SK-N-SH (cell line): ENCODE data around the gene IL1F10. TPM values are rescaled to one million over a fixed set of nuclear protein-coding genes. Genes with fewer than 3 reads are reported as not detected.

Experiments
- CTCF ChIA-PET: fragments of 300-600, 350-600 bp; formaldehyde crosslinking; extraction: SDS; loops from one replicate; lab custom pipeline; 2021; lab: Yijun Ruan, JAX
- POLR2A ChIA-PET: fragments of 350-600 bp; sonication (Branson Sonifier 250); formaldehyde crosslinking; extraction: SDS; loops from one replicate; lab custom pipeline; 2020; ENCODE audit warnings: antibody characterized with exemption, inconsistent platforms; lab: Yijun Ruan, JAX
- DNase-seq: peaks from one replicate; pipeline ENCODE4 v3.0.0; 2012
- H2AFZ ChIP-seq: fragments of 200-600 bp; sonication (generic); 2 replicates; pipeline ENCODE4 v1.8.1; 2016; ENCODE audit warnings: antibody characterized with exemption, mild to moderate bottlenecking, low read depth
- H3F3A ChIP-seq: fragments of 200-600 bp; sonication (generic); replicated peaks from 2 replicates; pipeline ENCODE3; 2016; ENCODE audit warnings: antibody characterized with exemption, mild to moderate bottlenecking; ENCODE audit not compliant: insufficient read depth
- H3K27ac ChIP-seq, 2 experiments: fragments of 200-500 bp in 1 of 2; fragments of 200-600 bp in 1 of 2; sonication (Bioruptor generic) in 1 of 2; sonication (generic), shearing (Covaris generic) in 1 of 2; 2 replicates each; pipeline versions ENCODE4 v1.5.1 to v1.6.1; 2014 to 2016; ENCODE audit warnings: low read depth in 2 of 2, inconsistent platforms in 1 of 2, low read length in 1 of 2, mild to moderate bottlenecking in 1 of 2, mixed read lengths in 1 of 2
- H3K27me3 ChIP-seq: fragments of 200-600 bp; sonication (generic), shearing (Covaris generic); 2 replicates; pipeline ENCODE4 v1.6.1; 2016; ENCODE audit warnings: mixed run types; ENCODE audit not compliant: insufficient read depth
- H3K36me3 ChIP-seq, 2 experiments: fragments of 200-500 bp in 1 of 2; fragments of 200-600 bp in 1 of 2; sonication (Bioruptor generic) in 1 of 2; sonication (generic) in 1 of 2; replicated peaks in 1 of 2; 2 replicates each; pipeline versions ENCODE3 to v1.5.1; 2014 to 2016; ENCODE audit warnings: low read length in 1 of 2, mild to moderate bottlenecking in 1 of 2; ENCODE audit not compliant: insufficient read depth in 2 of 2, control insufficient read depth in 1 of 2
- H3K4me1 ChIP-seq, 2 experiments: fragments of 200-500 bp in 1 of 2; fragments of 200-600 bp in 1 of 2; sonication (Bioruptor generic) in 1 of 2; sonication (generic), shearing (Covaris generic) in 1 of 2; 2 replicates each; pipeline versions ENCODE4 v1.5.1 to v1.6.1; 2014 to 2016; ENCODE audit warnings: low read depth in 1 of 2, low read length in 1 of 2, mixed run types in 1 of 2; ENCODE audit not compliant: insufficient read depth in 2 of 2, control insufficient read depth in 1 of 2
- H3K4me2 ChIP-seq: fragments of 200-600 bp; sonication (generic), shearing (Covaris generic); 2 replicates; pipeline ENCODE4 v1.6.1; 2017; ENCODE audit warnings: mixed run types
- H3K4me3 ChIP-seq, 2 experiments: fragments of 200-500 bp in 1 of 2; fragments of 200-600 bp in 1 of 2; sonication (Bioruptor generic) in 1 of 2; sonication (generic), shearing (Covaris generic) in 1 of 2; 2 replicates each; pipeline versions ENCODE4 v1.5.1 to v1.8.1; 2014 to 2016; ENCODE audit warnings: low read depth in 2 of 2, inconsistent platforms in 1 of 2, low read length in 1 of 2, mild to moderate bottlenecking in 1 of 2, mixed read lengths in 1 of 2, moderate library complexity in 1 of 2
- H3K79me2 ChIP-seq: fragments of 200-600 bp; sonication (generic); 2 replicates; pipeline ENCODE4 v1.8.1; 2017; ENCODE audit warnings: mild to moderate bottlenecking; ENCODE audit not compliant: insufficient read depth
- H3K9ac ChIP-seq: fragments of 200-600 bp; sonication (generic); 2 replicates; pipeline ENCODE4 v1.6.1; 2017; ENCODE audit warnings: mixed run types
- H3K9me2 ChIP-seq: fragments of 200-600 bp; sonication (generic); 2 replicates; pipeline ENCODE4 v1.6.1; 2017; ENCODE audit warnings: mixed run types
- H3K9me3 ChIP-seq: fragments of 200-600 bp; sonication (generic); 2 replicates; pipeline ENCODE4 v1.6.1; 2017; ENCODE audit warnings: mixed run types, mild to moderate bottlenecking, moderate library complexity
- H4K20me1 ChIP-seq: fragments of 200-600 bp; sonication (generic); 2 replicates; pipeline ENCODE4 v1.6.1; 2017; ENCODE audit warnings: mild to moderate bottlenecking, mixed run types; ENCODE audit not compliant: insufficient read depth
- CHD2 ChIP-seq: fragments of 150-350 bp; IDR thresholded peaks from 2 replicates; pipeline ENCODE4 v1.6.1; 2018; ENCODE audit warnings: low read length; ENCODE audit not compliant: partially characterized antibody
- ELF1 ChIP-seq: IDR thresholded peaks from 2 replicates; pipeline ENCODE4 v1.4.0; 2012
- FOSL2 ChIP-seq: IDR thresholded peaks from 2 replicates; pipeline ENCODE4 v1.4.0; 2012; ENCODE audit warnings: low read depth, mild to moderate bottlenecking, moderate library complexity, borderline replicate concordance
- FOXM1 ChIP-seq: IDR thresholded peaks from 2 replicates; pipeline ENCODE4 v1.4.0; 2012; ENCODE audit warnings: low read depth, mild to moderate bottlenecking
- JUND ChIP-seq: IDR thresholded peaks from 2 replicates; pipeline ENCODE4 v1.4.0; 2012
- MEF2A ChIP-seq: IDR thresholded peaks from 2 replicates; pipeline ENCODE4 v1.4.0; 2012; ENCODE audit warnings: low read depth, borderline replicate concordance
- NRF1 ChIP-seq: IDR thresholded peaks from 2 replicates; pipeline ENCODE4 v1.6.1; 2012; ENCODE audit warnings: low read depth, mild to moderate bottlenecking, low read length
- PBX3 ChIP-seq: IDR thresholded peaks from 2 replicates; pipeline ENCODE4; 2012
- RAD21 ChIP-seq: IDR thresholded peaks from 2 replicates; pipeline ENCODE4 v1.6.1; 2012; ENCODE audit warnings: mild to moderate bottlenecking, low read length
- REST ChIP-seq: IDR thresholded peaks from 2 replicates; pipeline ENCODE4 v1.6.1; 2012; ENCODE audit warnings: mild to moderate bottlenecking, low read depth, low read length, moderate library complexity
- RFX5 ChIP-seq: IDR thresholded peaks from 2 replicates; pipeline ENCODE4 v1.6.1; 2012; ENCODE audit warnings: mild to moderate bottlenecking, improper control_type of control experiment, low read length
- SMC3 ChIP-seq: IDR thresholded peaks from 2 replicates; pipeline ENCODE4 v1.6.1; 2012; ENCODE audit warnings: low read depth, low read length, improper control_type of control experiment
- TAF1 ChIP-seq: IDR thresholded peaks from 2 replicates; pipeline ENCODE4 v1.6.1; 2012; ENCODE audit warnings: low read depth, mild to moderate bottlenecking, low read length, moderate library complexity, borderline replicate concordance
- TEAD4 ChIP-seq: IDR thresholded peaks from 2 replicates; pipeline ENCODE4 v1.4.0; 2012; ENCODE audit warnings: mild to moderate bottlenecking, borderline replicate concordance; ENCODE audit not compliant: insufficient read depth
- USF1 ChIP-seq: IDR thresholded peaks from 2 replicates; pipeline ENCODE4 v1.4.0; 2012; ENCODE audit warnings: low read depth, borderline replicate concordance
- YY1 ChIP-seq: IDR thresholded peaks from 2 replicates; pipeline ENCODE4 v1.4.0; 2012; ENCODE audit warnings: low read depth, mild to moderate bottlenecking
- polyA plus RNA-seq, 3 experiments: library from polyadenylated mRNA; depleted of rRNA; stranded (reverse); fragments of >200 nt; gene quantifications; 2 replicates each; pipeline ENCODE4 v1.2.3, GENCODE V29; 2012
- TF ChIP-seq, protein P1 (sequence below): fragments of 150-350 bp; IDR thresholded peaks from 2 replicates; pipeline ENCODE4 v1.6.1; 2016; ENCODE audit warnings: mild to moderate bottlenecking, low read depth, low read length
- TF ChIP-seq, protein P2 (sequence below): fragments of 150-350 bp; IDR thresholded peaks from 2 replicates; pipeline ENCODE4 v1.6.1; 2017; ENCODE audit warnings: antibody characterized with exemption, low read length, low read depth, borderline replicate concordance
- TF ChIP-seq, protein P3 (sequence below): IDR thresholded peaks from 2 replicates; pipeline ENCODE4 v1.4.0; 2012; ENCODE audit warnings: low read depth

The IL1F10 gene
- polyA plus RNA-seq, 1 of the 3 experiments (the other 2 are of a cell fraction) = not detected

DNA sequence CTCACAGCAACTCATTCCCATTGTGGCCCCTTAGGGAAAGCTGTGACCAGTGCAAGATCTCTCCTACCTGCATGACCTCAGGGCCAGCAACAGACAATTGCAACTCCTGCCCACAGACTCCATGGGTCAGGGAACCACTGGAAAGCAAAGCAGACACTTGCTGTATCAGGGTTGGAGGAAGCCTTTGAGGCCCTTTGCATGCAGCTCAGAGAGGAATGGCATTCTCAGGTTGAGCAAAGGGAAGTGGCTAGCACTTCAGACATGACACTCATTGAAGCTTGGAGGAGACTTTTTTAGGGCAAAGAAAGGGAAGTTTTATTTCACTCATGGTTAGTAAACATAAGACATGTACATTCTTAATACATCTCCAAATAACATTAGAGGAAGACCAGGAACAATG is 22.1 kb downstream of the IL1F10 start:
- H3K9ac ChIP-seq = no peak overlapping the region
- no peak for DNase-seq
- TF ChIP-seq JUND (no peak), TAF1 (no peak), RAD21 (no peak), MEF2A (no peak), PBX3 (no peak), REST (no peak), FOXM1 (no peak), RFX5 (no peak), CHD2 (no peak), YY1 (no peak), FOSL2 (no peak), TEAD4 (no peak), ELF1 (no peak), USF1 (no peak), NRF1 (no peak), SMC3 (no peak)
- TF ChIP-seq, protein P1, sequence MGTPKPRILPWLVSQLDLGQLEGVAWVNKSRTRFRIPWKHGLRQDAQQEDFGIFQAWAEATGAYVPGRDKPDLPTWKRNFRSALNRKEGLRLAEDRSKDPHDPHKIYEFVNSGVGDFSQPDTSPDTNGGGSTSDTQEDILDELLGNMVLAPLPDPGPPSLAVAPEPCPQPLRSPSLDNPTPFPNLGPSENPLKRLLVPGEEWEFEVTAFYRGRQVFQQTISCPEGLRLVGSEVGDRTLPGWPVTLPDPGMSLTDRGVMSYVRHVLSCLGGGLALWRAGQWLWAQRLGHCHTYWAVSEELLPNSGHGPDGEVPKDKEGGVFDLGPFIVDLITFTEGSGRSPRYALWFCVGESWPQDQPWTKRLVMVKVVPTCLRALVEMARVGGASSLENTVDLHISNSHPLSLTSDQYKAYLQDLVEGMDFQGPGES = no peak
- TF ChIP-seq, protein P2, sequence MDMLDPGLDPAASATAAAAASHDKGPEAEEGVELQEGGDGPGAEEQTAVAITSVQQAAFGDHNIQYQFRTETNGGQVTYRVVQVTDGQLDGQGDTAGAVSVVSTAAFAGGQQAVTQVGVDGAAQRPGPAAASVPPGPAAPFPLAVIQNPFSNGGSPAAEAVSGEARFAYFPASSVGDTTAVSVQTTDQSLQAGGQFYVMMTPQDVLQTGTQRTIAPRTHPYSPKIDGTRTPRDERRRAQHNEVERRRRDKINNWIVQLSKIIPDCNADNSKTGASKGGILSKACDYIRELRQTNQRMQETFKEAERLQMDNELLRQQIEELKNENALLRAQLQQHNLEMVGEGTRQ = no peak
- TF ChIP-seq, protein P3, sequence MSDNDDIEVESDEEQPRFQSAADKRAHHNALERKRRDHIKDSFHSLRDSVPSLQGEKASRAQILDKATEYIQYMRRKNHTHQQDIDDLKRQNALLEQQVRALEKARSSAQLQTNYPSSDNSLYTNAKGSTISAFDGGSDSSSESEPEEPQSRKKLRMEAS = no peak
- TF ChIP-seq, all 33 proteins: peak for 0
- no peaks in the 10 kb centered on the region for H3K9me2 ChIP-seq
- no peaks in the 10 kb centered on the region for H3K9me3 ChIP-seq
- no peak overlapping the region for H3K4me3 ChIP-seq
- H2AFZ ChIP-seq = no peak overlapping the region
- no peaks in the 10 kb centered on the region for H3K79me2 ChIP-seq
- no peak overlapping the region for H3K4me2 ChIP-seq
- H3K27me3 ChIP-seq = no peaks in the 10 kb centered on the region; the same call in 1 of the 2 replicates
- H3K27ac ChIP-seq = no peak overlapping the region
- no peaks in the 10 kb centered on the region for H4K20me1 ChIP-seq
- H3K4me1 ChIP-seq = no peaks in the 10 kb centered on the region
- CTCF ChIA-PET = interaction anchor here (0.6 to 2.4 kb wide), 2 partner anchors 10 to 109 kb away, joined by 3 to 9 read pairs; no protein-coding TSS in a partner anchor
- POLR2A ChIA-PET = no interaction called here
- no peaks in the 10 kb centered on the region for H3F3A ChIP-seq
- no peaks in the 10 kb centered on the region for H3K36me3 ChIP-seq
